Endothelial cell (in vitro differentiated cells): ENCODE results near the gene HMOX2. TPM values are rescaled to one million over a fixed set of nuclear protein-coding genes. Genes with fewer than 3 reads are reported as not detected.

Source experiments
- DNase-seq: peaks from one replicate; pipeline ENCODE4 v3.0.0; 2021; ENCODE audit warnings: low spot score
- H3K27ac Mint-ChIP-seq: one replicate; pipeline ENCODE4 v1.8.0; 2021; ENCODE audit warnings: mixed read lengths, inconsistent platforms; ENCODE audit not compliant: unreplicated experiment
- H3K27me3 Mint-ChIP-seq: one replicate; pipeline ENCODE4 v1.8.0; 2021; ENCODE audit warnings: mild to moderate bottlenecking, moderate library complexity, mixed read lengths, inconsistent platforms; ENCODE audit not compliant: unreplicated experiment
- H3K36me3 Mint-ChIP-seq: one replicate; pipeline ENCODE4 v1.8.0; 2021; ENCODE audit warnings: mild to moderate bottlenecking, low read depth, mixed read lengths, inconsistent platforms; ENCODE audit not compliant: unreplicated experiment
- H3K4me1 Mint-ChIP-seq: one replicate; pipeline ENCODE4 v1.8.0; 2021; ENCODE audit warnings: mild to moderate bottlenecking, mixed read lengths, inconsistent platforms; ENCODE audit not compliant: unreplicated experiment
- H3K4me3 Mint-ChIP-seq: one replicate; pipeline ENCODE4 v1.8.0; 2021; ENCODE audit warnings: mild to moderate bottlenecking, mixed read lengths, inconsistent platforms; ENCODE audit not compliant: unreplicated experiment
- H3K9me3 Mint-ChIP-seq: one replicate; pipeline ENCODE4 v1.8.0; 2021; ENCODE audit warnings: mixed read lengths, inconsistent platforms; ENCODE audit not compliant: unreplicated experiment
- CTCF ChIP-seq: fragments of 200-600 bp; sonication (generic); IDR thresholded peaks from one replicate; pipeline ENCODE4 v1.5.0; 2021; ENCODE audit warnings: antibody characterized with exemption; ENCODE audit not compliant: unreplicated experiment
- total RNA-seq: library from RNA; stranded (reverse); fragmentation: NEBNext Ultra II Directional; extraction: Animal tissue kit (Norgen Biotek cat#: 25700); gene quantifications from one replicate; pipeline ENCODE4 v1.2.1, GENCODE V29; 2021; ENCODE audit not compliant: unreplicated experiment

HMOX2 gene
- total RNA-seq, 1 donor from 2014 or later = 225 TPM

DNA sequence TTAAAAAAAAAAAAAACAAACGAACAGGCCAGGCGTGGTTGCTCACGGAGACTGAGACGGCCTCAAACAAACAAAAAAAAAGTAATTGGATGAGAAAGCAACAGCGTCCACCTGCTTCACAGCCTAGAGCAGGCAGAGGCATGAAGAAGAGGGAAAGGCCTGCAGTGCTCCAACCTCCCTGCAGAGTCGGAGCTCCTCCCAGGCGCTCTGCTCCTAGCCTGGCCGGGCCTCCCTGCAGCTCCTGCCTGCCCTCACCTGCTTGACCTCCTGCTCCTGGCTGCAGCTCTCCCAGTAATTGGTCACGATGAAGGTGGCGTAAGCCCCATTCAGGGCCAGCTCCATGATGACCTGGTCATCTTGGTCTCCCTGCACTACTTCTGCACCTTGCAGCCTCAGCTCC lies 7.2 kb upstream of the HMOX2 start:
- H3K9me3 Mint-ChIP-seq = no peaks in the 10 kb centered on the region
- peaks cover 16% of the 10 kb centered on the region for H3K36me3 Mint-ChIP-seq
- H3K27ac Mint-ChIP-seq = no peak overlapping the region
- TF ChIP-seq CTCF = no peak
- H3K4me1 Mint-ChIP-seq = no peaks in the 10 kb centered on the region
- no peak for DNase-seq
- no peak overlapping the region for H3K4me3 Mint-ChIP-seq
- H3K27me3 Mint-ChIP-seq = peaks cover 3% of the 10 kb centered on the region

GRCh38 chr16:4471869-4472268 lies 4.3 kb upstream of the HMOX2 start:
- Mint-ChIP-seq H3K36me3 (peaks cover 9% of the 10 kb centered on the region), H3K27ac (no peak overlapping the region), H3K4me3 (no peak overlapping the region), H3K9me3 (no peaks in the 10 kb centered on the region), H3K4me1 (peaks cover 4% of the 10 kb centered on the region), H3K27me3 (peaks cover 5% of the 10 kb centered on the region)
- no peak for DNase-seq
- no peak for TF ChIP-seq CTCF

GRCh38 chr16:4472880-4473279 lies 3.3 kb upstream of the HMOX2 start:
- no peak for DNase-seq
- H3K4me1 Mint-ChIP-seq = peaks cover 9% of the 10 kb centered on the region
- H3K4me3 Mint-ChIP-seq = no peak overlapping the region
- peak; percentile 15 for TF ChIP-seq CTCF
- no peak overlapping the region for H3K27ac Mint-ChIP-seq
- H3K27me3 Mint-ChIP-seq = peaks cover 12% of the 10 kb centered on the region
- H3K9me3 Mint-ChIP-seq = no peaks in the 10 kb centered on the region
- peaks cover 8% of the 10 kb centered on the region for H3K36me3 Mint-ChIP-seq

GRCh38 chr16:4474192-4474961 lies 1.8 kb upstream of the HMOX2 start, which contains the start of gene NMRAL1:
TSS of gene NMRAL1 (minus strand) at chr16:4474625. CDS start at chr16:4474132, 493 bp downstream.
- peaks cover 12% of the 10 kb centered on the region for H3K27me3 Mint-ChIP-seq
- peak; percentile 88 for DNase-seq
- H3K36me3 Mint-ChIP-seq = peaks cover 7% of the 10 kb centered on the region
- H3K4me3 Mint-ChIP-seq = peak within 1 kb of the TSS; percentile 90
- TF ChIP-seq CTCF = no peak
- H3K4me1 Mint-ChIP-seq = peaks cover 17% of the 10 kb centered on the region
- no peaks in the 10 kb centered on the region for H3K9me3 Mint-ChIP-seq
- no peak within 1 kb of the TSS for H3K27ac Mint-ChIP-seq

DNA sequence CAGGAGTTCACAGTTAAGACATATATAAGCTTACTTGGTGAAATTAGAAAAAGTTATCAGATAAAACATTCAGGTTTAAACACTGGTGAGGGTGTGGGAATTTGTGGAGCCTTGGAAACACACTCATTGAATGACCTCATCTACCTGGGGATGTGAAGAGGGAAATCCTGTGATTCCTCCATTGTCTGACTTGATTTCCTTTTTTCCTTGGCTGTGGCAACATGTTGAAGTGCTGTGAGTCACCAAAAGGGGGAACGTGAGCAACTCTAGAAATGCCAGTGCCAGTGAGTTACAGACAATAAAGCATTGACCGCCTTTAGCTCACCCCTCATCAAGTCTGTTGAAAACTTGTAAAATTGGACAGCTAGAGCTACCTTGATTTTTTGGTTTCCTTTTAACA lies 1.8 kb downstream of the HMOX2 start:
- no peak for TF ChIP-seq CTCF
- Mint-ChIP-seq H3K27me3 (peaks cover 14% of the 10 kb centered on the region), H3K36me3 (peaks cover 16% of the 10 kb centered on the region), H3K9me3 (no peaks in the 10 kb centered on the region), H3K4me1 (peaks cover 35% of the 10 kb centered on the region), H3K27ac (peak overlapping the region; percentile 99), H3K4me3 (peak overlapping the region; percentile 87)
- DNase-seq = peak; percentile 56
